Mesenchymal stem cell (in vitro differentiated cells and primary cell): ENCODE data around the gene PLCXD1.
A peak's percentile ranks its signal among the peaks of the same experiment; 100 is the strongest.

Experiments
- DNase-seq: peaks from one replicate; pipeline ENCODE4 v3.0.0-alpha.2; 2013
- H2AFZ ChIP-seq: one replicate; pipeline ENCODE4 v1.6.1; 2013; ENCODE audit warnings: low read depth, mild to moderate bottlenecking, control low read depth, inconsistent platforms, low read length, moderate library complexity
- H2AK5ac ChIP-seq: 2 replicates; pipeline ENCODE4 v1.6.1; 2013; ENCODE audit warnings: low read length, moderate library complexity, mild to moderate bottlenecking, inconsistent platforms; ENCODE audit not compliant: severe bottlenecking
- H2BK120ac ChIP-seq: one replicate; pipeline ENCODE4 v1.6.1; 2013; ENCODE audit warnings: low read depth, mild to moderate bottlenecking, inconsistent platforms, low read length, moderate library complexity
- H2BK12ac ChIP-seq, 2 experiments: one replicate each; pipeline ENCODE4 v1.6.1; 2013; ENCODE audit warnings: inconsistent platforms in 2 of 2, low read length in 2 of 2, mild to moderate bottlenecking in 2 of 2, moderate library complexity in 2 of 2, control low read depth in 1 of 2
- H2BK15ac ChIP-seq: one replicate; pipeline ENCODE4 v1.6.1; 2013; ENCODE audit warnings: mild to moderate bottlenecking, low read depth, inconsistent platforms; ENCODE audit not compliant: poor library complexity, severe bottlenecking
- H2BK5ac ChIP-seq: 2 replicates; pipeline ENCODE4 v1.6.1; 2013; ENCODE audit warnings: low read depth, mild to moderate bottlenecking, low read length, control low read depth, inconsistent platforms; ENCODE audit not compliant: poor library complexity, severe bottlenecking
- H3K14ac ChIP-seq, 2 experiments: one replicate each; pipeline ENCODE4 v1.6.1; 2013; ENCODE audit warnings: inconsistent platforms in 2 of 2, low read length in 2 of 2, control low read depth in 1 of 2, mild to moderate bottlenecking in 1 of 2, moderate library complexity in 1 of 2
- H3K18ac ChIP-seq, 2 experiments: one replicate each; pipeline ENCODE4 v1.6.1; 2013; ENCODE audit warnings: inconsistent platforms in 2 of 2, low read length in 2 of 2, control low read depth in 1 of 2, low read depth in 1 of 2, mild to moderate bottlenecking in 1 of 2
- H3K23ac ChIP-seq, 2 experiments: one replicate each; pipeline ENCODE4 v1.6.1; 2013; ENCODE audit warnings: inconsistent platforms in 2 of 2, low read length in 2 of 2, mild to moderate bottlenecking in 2 of 2, moderate library complexity in 2 of 2, control low read depth in 1 of 2
- H3K27ac ChIP-seq: 2 replicates; pipeline ENCODE4 v1.5.1; 2013; ENCODE audit warnings: mild to moderate bottlenecking, moderate library complexity, low read length, control low read depth, inconsistent platforms; ENCODE audit not compliant: poor library complexity, severe bottlenecking
- H3K27me3 ChIP-seq, 2 experiments: 2 replicates each; pipeline versions ENCODE4 v1.6.1 to v1.7.0; 2013; ENCODE audit warnings: low read length in 2 of 2, mild to moderate bottlenecking in 2 of 2, moderate library complexity in 2 of 2, control low read depth in 1 of 2, inconsistent platforms in 1 of 2; ENCODE audit not compliant: control insufficient read depth in 1 of 2, insufficient read depth in 1 of 2
- H3K36me3 ChIP-seq, 2 experiments: 2 replicates each; pipeline versions ENCODE4 v1.6.1 to v1.7.0; 2013; ENCODE audit warnings: low read length in 2 of 2, control low read depth in 1 of 2, inconsistent platforms in 1 of 2, low read depth in 1 of 2, mild to moderate bottlenecking in 1 of 2; ENCODE audit not compliant: insufficient read depth in 2 of 2, control insufficient read depth in 1 of 2
- H3K4ac ChIP-seq, 2 experiments: one replicate each; pipeline ENCODE4 v1.6.1; 2013; ENCODE audit warnings: inconsistent platforms in 2 of 2, low read length in 2 of 2, mild to moderate bottlenecking in 2 of 2, moderate library complexity in 2 of 2, control low read depth in 1 of 2, low read depth in 1 of 2
- H3K4me1 ChIP-seq: 2 replicates; pipeline ENCODE4 v1.6.1; 2013; ENCODE audit warnings: low read depth, low read length, control low read depth; ENCODE audit not compliant: control insufficient read depth, insufficient read depth
- H3K4me2 ChIP-seq: 2 replicates; pipeline ENCODE4 v1.6.1; 2013; ENCODE audit warnings: low read length, mild to moderate bottlenecking, inconsistent platforms; ENCODE audit not compliant: poor library complexity, severe bottlenecking
- H3K4me3 ChIP-seq, 2 experiments: 2 replicates each; pipeline versions ENCODE4 v1.5.1 to v1.7.0; 2013; ENCODE audit warnings: low read length in 2 of 2, mild to moderate bottlenecking in 2 of 2, control low read depth in 1 of 2, low read depth in 1 of 2; ENCODE audit not compliant: insufficient read depth in 1 of 2
- H3K79me1 ChIP-seq: replicated peaks from 2 replicates; pipeline ENCODE4 v1.6.1; 2013; ENCODE audit warnings: mild to moderate bottlenecking, control low read depth, low read length, inconsistent platforms; ENCODE audit not compliant: poor library complexity, severe bottlenecking
- H3K9ac ChIP-seq: 2 replicates; pipeline ENCODE4 v1.7.0; 2013; ENCODE audit warnings: mild to moderate bottlenecking, low read length, moderate library complexity
- H3K9me3 ChIP-seq: 2 replicates; pipeline ENCODE4 v1.7.0; 2013; ENCODE audit warnings: mild to moderate bottlenecking, low read length; ENCODE audit not compliant: control insufficient read depth
- H4K8ac ChIP-seq: one replicate; pipeline ENCODE4 v1.6.1; 2013; ENCODE audit warnings: inconsistent platforms, mild to moderate bottlenecking, low read length, moderate library complexity
- H4K91ac ChIP-seq: one replicate; pipeline ENCODE4 v1.6.1; 2013; ENCODE audit warnings: mild to moderate bottlenecking, low read length, inconsistent platforms
- WGBS: methylation state at CpG from one replicate; pipeline ENCODE4 v1.1.7; 2013; ENCODE audit warnings: mixed read lengths; 5-methylcytosine and 5-hydroxymethylcytosine counted together

Gene PLCXD1

GRCh38 chrX:337331-337831 is 56.2 kb downstream of the PLCXD1 start:
- H3K4me3 ChIP-seq, result peak overlapping the region in 1 of 2 experiments; percentile 18
- no peaks in the 10 kb centered on the region for H3K4me1 ChIP-seq
- no peak overlapping the region for H2BK15ac ChIP-seq
- no peak overlapping the region for H3K9ac ChIP-seq
- H2AFZ ChIP-seq, result no peak overlapping the region
- H4K91ac ChIP-seq, result peak overlapping the region; percentile 53
- no peak overlapping the region for H4K8ac ChIP-seq
- peaks cover 2% of the 10 kb centered on the region for H3K79me1 ChIP-seq
- no peak overlapping the region for H3K18ac ChIP-seq
- 84% methylated on average over 38 of the region's 38 CpGs for WGBS
- H3K14ac ChIP-seq, result no peak overlapping the region
- H3K23ac ChIP-seq, result no peak overlapping the region
- no peak overlapping the region for H3K4ac ChIP-seq
- H2AK5ac ChIP-seq, result no peak overlapping the region
- H2BK12ac ChIP-seq, result no peak overlapping the region
- no peaks in the 10 kb centered on the region for H3K9me3 ChIP-seq
- H3K4me2 ChIP-seq, result no peak overlapping the region
- H2BK5ac ChIP-seq, result no peak overlapping the region
- DNase-seq, result no peak
- peaks cover 0 to 83% of the 10 kb centered on the region in 2 experiments for H3K36me3 ChIP-seq
- H3K27me3 ChIP-seq, result no peaks in the 10 kb centered on the region
- H3K27ac ChIP-seq, result no peak overlapping the region
- H2BK120ac ChIP-seq, result no peak overlapping the region

GRCh38 chrX:338281-338835 is 57.2 kb downstream of the PLCXD1 start:
- H2BK15ac ChIP-seq, result no peak overlapping the region
- no peaks in the 10 kb centered on the region for H3K27me3 ChIP-seq
- no peaks in the 10 kb centered on the region for H3K4me1 ChIP-seq
- H3K18ac ChIP-seq, result no peak overlapping the region
- no peak overlapping the region for H4K91ac ChIP-seq
- no peak overlapping the region for H4K8ac ChIP-seq
- H2BK12ac ChIP-seq, result no peak overlapping the region
- H3K23ac ChIP-seq, result no peak overlapping the region
- H3K4me3 ChIP-seq, result no peak overlapping the region
- no peak overlapping the region for H3K4ac ChIP-seq
- no peak overlapping the region for H2AK5ac ChIP-seq
- no peak overlapping the region for H3K9ac ChIP-seq
- H2BK5ac ChIP-seq, result no peak overlapping the region
- peaks cover 2% of the 10 kb centered on the region for H3K79me1 ChIP-seq
- no peak overlapping the region for H2BK120ac ChIP-seq
- H3K36me3 ChIP-seq, result peaks cover 0 to 74% of the 10 kb centered on the region in 2 experiments
- DNase-seq, result no peak
- no peak overlapping the region for H3K4me2 ChIP-seq
- H3K9me3 ChIP-seq, result no peaks in the 10 kb centered on the region
- H2AFZ ChIP-seq, result no peak overlapping the region
- 92% methylated on average over 53 of the region's 53 CpGs for WGBS
- H3K14ac ChIP-seq, result no peak overlapping the region
- no peak overlapping the region for H3K27ac ChIP-seq

GRCh38 chrX:338836-339400 is 57.7 kb downstream of the PLCXD1 start:
- H3K4me3 ChIP-seq, result peak overlapping the region in 1 of 2 experiments; percentile 7
- no peak overlapping the region for H3K27ac ChIP-seq
- no peak overlapping the region for H2AFZ ChIP-seq
- H4K8ac ChIP-seq, result no peak overlapping the region
- H2BK12ac ChIP-seq, result no peak overlapping the region
- no peak for DNase-seq
- H3K9ac ChIP-seq, result no peak overlapping the region
- H3K4me1 ChIP-seq, result no peaks in the 10 kb centered on the region
- WGBS, result 97% methylated on average over 39 of the region's 44 CpGs
- no peak overlapping the region for H2BK15ac ChIP-seq
- H3K18ac ChIP-seq, result no peak overlapping the region
- no peak overlapping the region for H2BK120ac ChIP-seq
- H4K91ac ChIP-seq, result no peak overlapping the region
- H2BK5ac ChIP-seq, result no peak overlapping the region
- no peak overlapping the region for H3K23ac ChIP-seq
- H3K4me2 ChIP-seq, result no peak overlapping the region
- H3K4ac ChIP-seq, result no peak overlapping the region
- peaks cover 0 to 71% of the 10 kb centered on the region in 2 experiments for H3K36me3 ChIP-seq
- H3K9me3 ChIP-seq, result no peaks in the 10 kb centered on the region
- peaks cover 2% of the 10 kb centered on the region for H3K79me1 ChIP-seq
- H2AK5ac ChIP-seq, result no peak overlapping the region
- no peaks in the 10 kb centered on the region for H3K27me3 ChIP-seq
- H3K14ac ChIP-seq, result no peak overlapping the region

- peaks cover 2% of the 10 kb centered on the region for H3K79me1 ChIP-seq
- no peak overlapping the region for H2BK5ac ChIP-seq
- DNase-seq, result no peak
- H3K9me3 ChIP-seq, result no peaks in the 10 kb centered on the region
- no peak overlapping the region for H2BK15ac ChIP-seq
- no peak overlapping the region for H2AK5ac ChIP-seq
- H3K4me1 ChIP-seq, result no peaks in the 10 kb centered on the region
- H4K8ac ChIP-seq, result no peak overlapping the region
- H3K27ac ChIP-seq, result no peak overlapping the region
- no peak overlapping the region for H2AFZ ChIP-seq
- 97% methylated on average over 8 of the region's 24 CpGs for WGBS
- H2BK12ac ChIP-seq, result no peak overlapping the region
- no peak overlapping the region for H3K18ac ChIP-seq
- H3K9ac ChIP-seq, result no peak overlapping the region
- H3K4me2 ChIP-seq, result no peak overlapping the region
- H3K27me3 ChIP-seq, result no peaks in the 10 kb centered on the region
- H3K4me3 ChIP-seq, result no peak overlapping the region
- no peak overlapping the region for H2BK120ac ChIP-seq
- H3K4ac ChIP-seq, result no peak overlapping the region
- H3K14ac ChIP-seq, result no peak overlapping the region
- H4K91ac ChIP-seq, result no peak overlapping the region
- H3K23ac ChIP-seq, result no peak overlapping the region
- peaks cover 0 to 71% of the 10 kb centered on the region in 2 experiments for H3K36me3 ChIP-seq
Observed at GRCh38 chrX:340121-340520, 58.9 kb downstream of the PLCXD1 start.
